GM13976 (cell line): ENCODE data around the gene GNA12.

Experiments used
- DNase-seq: peaks from one replicate; pipeline ENCODE4 v3.0.0; 2012; ENCODE audit warnings: low spot score
- CTCF ChIP-seq: IDR thresholded peaks from 2 replicates; pipeline ENCODE4 v1.5.1; 2012; ENCODE audit warnings: borderline replicate concordance, mild to moderate bottlenecking; ENCODE audit not compliant: insufficient read depth; ENCODE audit errors: extremely low read depth, missing control alignments, control extremely low read depth
- in situ Hi-C: fragments of 300-500 bp; cut with MboI; formaldehyde crosslinking; loops from one replicate; pipeline ENCODE4 v1.12.0; 2022; ENCODE audit warnings: low sequenced_read_pairs, mixed read lengths, inconsistent platforms; ENCODE audit not compliant: unreplicated experiment

Gene GNA12

GRCh38 chr7:2814946-2815874 lies 28.9 kb downstream of the GNA12 start:
- TF ChIP-seq CTCF: no peak
- no peak for DNase-seq
- in situ Hi-C loops: no loop called here

GRCh38 chr7:2814186-2814945 lies 29.7 kb downstream of the GNA12 start:
- DNase-seq: no peak
- in situ Hi-C loops: no loop called here
- no peak for TF ChIP-seq CTCF

- no peak for TF ChIP-seq CTCF
- no peak for DNase-seq
- in situ Hi-C loops: no loop called here
These were observed 30.5 kb downstream of the GNA12 start for GRCh38 chr7:2813350-2814185.

GRCh38 chr7:2812831-2813230 lies 31.3 kb downstream of the GNA12 start:
- in situ Hi-C loops: no loop called here
- no peak for DNase-seq
- TF ChIP-seq CTCF: no peak

GRCh38 chr7:2812114-2812487 lies 32.0 kb downstream of the GNA12 start:
- in situ Hi-C loops: no loop called here
- DNase-seq: no peak

More at GRCh38 chr7:2812114-2812487, 32.0 kb downstream of the GNA12 start:
- no peak for TF ChIP-seq CTCF
